Panc1 (cell line): ENCODE data around the gene KIAA1143. TPM values are rescaled to one million over a fixed set of nuclear protein-coding genes. Genes with fewer than 3 reads are reported as not detected.
A peak's percentile ranks its signal among the peaks of the same experiment; 100 is the strongest.

Experiments used
- ATAC-seq: fragments of 200-7000 bp; cut with Tn5 transposase; 2 replicates; pipeline ENCODE4 v1.9.1; 2020; ENCODE audit warnings: mild to moderate bottlenecking, moderate library complexity
- BruUV-seq: library from RNA; stranded (reverse); fragments of 400-500 nt; replicated peaks from 2 replicates; lab custom pipeline; 2021; lab: Mats Ljungman, UMichigan
- CTCF ChIA-PET: fragments of 300-600 bp; sonication (Branson Sonifier 250); formaldehyde crosslinking; loops from one replicate; lab custom pipeline; 2022; ENCODE audit warnings: antibody characterized with exemption; lab: Charles Lee
- POLR2A ChIA-PET: fragments of 300-600 bp; sonication (Branson Sonifier 250); formaldehyde crosslinking; loops from one replicate; lab custom pipeline; 2022; ENCODE audit warnings: antibody characterized with exemption; lab: Charles Lee
- DNase-seq: peaks from one replicate; pipeline ENCODE4 v3.0.0-alpha.2; 2010; ENCODE audit warnings: low read depth, low spot score
- H3K27ac ChIP-seq: 2 replicates; pipeline ENCODE4 v1.5.1; 2011; ENCODE audit warnings: mild to moderate bottlenecking, low read length, inconsistent platforms
- H3K27me3 ChIP-seq: fragments of 200-500 bp; sonication (Bioruptor generic); 2 replicates; pipeline ENCODE4 v1.6.0; 2014; ENCODE audit warnings: low read length, inconsistent platforms; ENCODE audit not compliant: control insufficient read depth, insufficient read depth
- H3K36me3 ChIP-seq: fragments of 200-500 bp; sonication (Bioruptor generic); 2 replicates; pipeline ENCODE4 v1.5.1; 2014; ENCODE audit warnings: inconsistent platforms, mild to moderate bottlenecking, low read length, moderate library complexity; ENCODE audit not compliant: control insufficient read depth, insufficient read depth
- H3K4me1 ChIP-seq: 2 replicates; pipeline ENCODE4 v1.5.1; 2011; ENCODE audit warnings: inconsistent platforms, mild to moderate bottlenecking, low read length, moderate library complexity; ENCODE audit not compliant: control insufficient read depth, insufficient read depth
- H3K4me3 ChIP-seq, 2 experiments: 2 replicates each; pipeline ENCODE4 v1.5.1; 2011 to 2012; ENCODE audit warnings: low read depth in 2 of 2, low read length in 2 of 2, mild to moderate bottlenecking in 2 of 2, inconsistent platforms in 1 of 2, moderate library complexity in 1 of 2
- H3K9me3 ChIP-seq: fragments of 200-500 bp; sonication (Bioruptor generic); 2 replicates; pipeline ENCODE4 v1.5.1; 2014; ENCODE audit warnings: low read depth, mild to moderate bottlenecking, inconsistent platforms, low read length, moderate library complexity; ENCODE audit not compliant: control insufficient read depth, insufficient read depth
- POLR2AphosphoS5 ChIP-seq: IDR thresholded peaks from 2 replicates; pipeline ENCODE4 v1.6.1; 2012; ENCODE audit warnings: mild to moderate bottlenecking, low read depth, low read length, moderate library complexity
- SIN3A ChIP-seq: IDR thresholded peaks from 2 replicates; pipeline ENCODE4 v1.6.1; 2012; ENCODE audit warnings: low read depth, mild to moderate bottlenecking, low read length, moderate library complexity, borderline replicate concordance; ENCODE audit not compliant: insufficient read depth
- TCF7L2 ChIP-seq: IDR thresholded peaks from 2 replicates; pipeline ENCODE4 v1.6.1; 2011; ENCODE audit warnings: mild to moderate bottlenecking, low read depth, low read length, inconsistent platforms
- in situ Hi-C: cut with HindIII; loops from 2 replicates; pipeline ENCODE4 v1.10.0; 2016; ENCODE audit warnings: low sequenced_read_pairs, low pct_unique_long_range_greater_than_20kb
- intact Hi-C: fragments of 100-400 bp; cut with micrococcal nuclease; formaldehyde crosslinking; loops from one replicate; pipeline ENCODE4 v1.10.0; 2022; ENCODE audit not compliant: unreplicated experiment
- total RNA-seq: library from RNA; stranded (reverse); gene quantifications from one replicate; pipeline ENCODE4 v1.2.1, GENCODE V29; 2021; ENCODE audit not compliant: unreplicated experiment
- TF ChIP-seq, protein P1 (sequence below), 2 experiments: IDR thresholded peaks; 2 replicates each; pipeline ENCODE4 v1.6.1; 2011 to 2012; ENCODE audit warnings: low read depth in 2 of 2, control low read depth in 1 of 2, low read length in 1 of 2, mild to moderate bottlenecking in 1 of 2, moderate library complexity in 1 of 2; ENCODE audit not compliant: insufficient read depth in 1 of 2
- TF ChIP-seq, protein P2 (sequence below): fragments of 450-650 bp; IDR thresholded peaks from 2 replicates; pipeline ENCODE4 v1.5.1; 2017; ENCODE audit warnings: mild to moderate bottlenecking

Gene KIAA1143
- total RNA-seq, 1 experiment from 2014 or later: 17.5 TPM

DNA sequence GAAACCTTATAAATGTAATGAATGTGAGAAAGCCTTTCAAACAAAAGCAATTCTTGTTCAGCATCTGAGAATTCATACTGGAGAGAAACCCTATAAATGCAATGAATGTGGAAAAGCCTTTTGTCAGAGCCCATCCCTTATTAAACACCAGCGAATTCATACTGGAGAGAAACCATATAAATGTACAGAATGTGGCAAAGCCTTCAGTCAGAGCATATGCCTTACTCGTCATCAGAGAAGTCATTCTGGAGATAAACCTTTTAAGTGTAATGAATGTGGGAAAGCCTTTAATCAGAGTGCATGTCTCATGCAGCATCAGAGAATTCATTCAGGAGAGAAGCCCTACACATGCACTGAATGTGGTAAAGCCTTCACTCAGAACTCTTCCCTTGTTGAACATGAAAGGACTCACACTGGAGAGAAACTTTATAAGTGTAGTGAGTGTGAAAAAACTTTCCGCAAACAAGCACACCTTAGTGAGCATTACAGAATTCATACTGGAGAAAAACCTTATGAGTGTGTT is 26.7 kb downstream of the KIAA1143 start:
- no peak for DNase-seq
- H3K4me1 ChIP-seq: no peaks in the 10 kb centered on the region
- H3K27ac ChIP-seq: no peak overlapping the region
- in situ Hi-C loops: no loop called here
- BruUV-seq: no TSS peak
- intact Hi-C loops: no loop called here
- ChIA-PET CTCF (no interaction called here), POLR2A (no interaction called here)
- TF ChIP-seq, protein P1, sequence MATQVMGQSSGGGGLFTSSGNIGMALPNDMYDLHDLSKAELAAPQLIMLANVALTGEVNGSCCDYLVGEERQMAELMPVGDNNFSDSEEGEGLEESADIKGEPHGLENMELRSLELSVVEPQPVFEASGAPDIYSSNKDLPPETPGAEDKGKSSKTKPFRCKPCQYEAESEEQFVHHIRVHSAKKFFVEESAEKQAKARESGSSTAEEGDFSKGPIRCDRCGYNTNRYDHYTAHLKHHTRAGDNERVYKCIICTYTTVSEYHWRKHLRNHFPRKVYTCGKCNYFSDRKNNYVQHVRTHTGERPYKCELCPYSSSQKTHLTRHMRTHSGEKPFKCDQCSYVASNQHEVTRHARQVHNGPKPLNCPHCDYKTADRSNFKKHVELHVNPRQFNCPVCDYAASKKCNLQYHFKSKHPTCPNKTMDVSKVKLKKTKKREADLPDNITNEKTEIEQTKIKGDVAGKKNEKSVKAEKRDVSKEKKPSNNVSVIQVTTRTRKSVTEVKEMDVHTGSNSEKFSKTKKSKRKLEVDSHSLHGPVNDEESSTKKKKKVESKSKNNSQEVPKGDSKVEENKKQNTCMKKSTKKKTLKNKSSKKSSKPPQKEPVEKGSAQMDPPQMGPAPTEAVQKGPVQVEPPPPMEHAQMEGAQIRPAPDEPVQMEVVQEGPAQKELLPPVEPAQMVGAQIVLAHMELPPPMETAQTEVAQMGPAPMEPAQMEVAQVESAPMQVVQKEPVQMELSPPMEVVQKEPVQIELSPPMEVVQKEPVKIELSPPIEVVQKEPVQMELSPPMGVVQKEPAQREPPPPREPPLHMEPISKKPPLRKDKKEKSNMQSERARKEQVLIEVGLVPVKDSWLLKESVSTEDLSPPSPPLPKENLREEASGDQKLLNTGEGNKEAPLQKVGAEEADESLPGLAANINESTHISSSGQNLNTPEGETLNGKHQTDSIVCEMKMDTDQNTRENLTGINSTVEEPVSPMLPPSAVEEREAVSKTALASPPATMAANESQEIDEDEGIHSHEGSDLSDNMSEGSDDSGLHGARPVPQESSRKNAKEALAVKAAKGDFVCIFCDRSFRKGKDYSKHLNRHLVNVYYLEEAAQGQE (IDR thresholded peaks at IDR 0.05; ENCODE audit: insufficient read depth in 1 of 2, low read depth in 2 of 2, low read length in 1 of 2): no peak
- no peak for TF ChIP-seq TCF7L2
- no peak for TF ChIP-seq POLR2AphosphoS5
- TF ChIP-seq, protein P2, sequence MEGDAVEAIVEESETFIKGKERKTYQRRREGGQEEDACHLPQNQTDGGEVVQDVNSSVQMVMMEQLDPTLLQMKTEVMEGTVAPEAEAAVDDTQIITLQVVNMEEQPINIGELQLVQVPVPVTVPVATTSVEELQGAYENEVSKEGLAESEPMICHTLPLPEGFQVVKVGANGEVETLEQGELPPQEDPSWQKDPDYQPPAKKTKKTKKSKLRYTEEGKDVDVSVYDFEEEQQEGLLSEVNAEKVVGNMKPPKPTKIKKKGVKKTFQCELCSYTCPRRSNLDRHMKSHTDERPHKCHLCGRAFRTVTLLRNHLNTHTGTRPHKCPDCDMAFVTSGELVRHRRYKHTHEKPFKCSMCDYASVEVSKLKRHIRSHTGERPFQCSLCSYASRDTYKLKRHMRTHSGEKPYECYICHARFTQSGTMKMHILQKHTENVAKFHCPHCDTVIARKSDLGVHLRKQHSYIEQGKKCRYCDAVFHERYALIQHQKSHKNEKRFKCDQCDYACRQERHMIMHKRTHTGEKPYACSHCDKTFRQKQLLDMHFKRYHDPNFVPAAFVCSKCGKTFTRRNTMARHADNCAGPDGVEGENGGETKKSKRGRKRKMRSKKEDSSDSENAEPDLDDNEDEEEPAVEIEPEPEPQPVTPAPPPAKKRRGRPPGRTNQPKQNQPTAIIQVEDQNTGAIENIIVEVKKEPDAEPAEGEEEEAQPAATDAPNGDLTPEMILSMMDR: no peak
- TF ChIP-seq SIN3A: no peak
- ATAC-seq: no peak
- H3K4me3 ChIP-seq: no peak overlapping the region
- peaks cover 22% of the 10 kb centered on the region; the same call in 1 of the 2 replicates for H3K9me3 ChIP-seq
- no peaks in the 10 kb centered on the region for H3K36me3 ChIP-seq
- H3K27me3 ChIP-seq: no peaks in the 10 kb centered on the region

DNA sequence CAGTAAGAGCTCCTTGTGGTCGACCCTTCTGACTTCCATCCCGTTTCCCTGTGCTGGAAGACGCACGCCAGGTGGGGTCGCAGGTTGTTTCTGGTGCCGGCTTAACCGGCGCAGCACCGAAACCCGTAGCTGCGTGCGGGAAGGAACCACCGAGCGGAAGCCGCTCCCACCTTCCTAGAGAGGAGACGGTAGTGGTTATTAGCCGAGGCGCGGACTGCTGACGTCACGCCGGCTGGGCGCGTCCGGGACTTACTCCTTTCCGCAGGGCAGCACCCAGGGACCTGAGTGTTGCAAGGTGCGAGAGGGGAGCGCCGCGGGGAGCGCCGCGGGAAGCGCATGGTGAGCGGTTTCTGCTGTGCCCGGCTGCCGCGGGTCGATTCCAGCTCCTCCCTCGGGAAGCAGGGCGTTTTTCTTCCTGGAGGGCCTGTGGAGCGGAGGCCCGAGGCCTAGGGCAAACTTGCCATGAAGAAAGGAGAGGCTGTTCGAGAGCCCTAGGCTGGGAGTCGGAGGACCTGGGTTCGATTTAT is 32.0 kb downstream of the KIAA1143 start, which contains the start of gene ZNF501:
Gene ZNF501, plus strand, starts transcription at position 252 of the 527 bp plus-strand sequence. CDS start 4,787 bp downstream, outside the sequence.
- CTCF ChIA-PET: no interaction called here
- TF ChIP-seq POLR2AphosphoS5 (no peak), TCF7L2 (no peak), SIN3A (no peak)
- TF ChIP-seq, protein P1 (IDR thresholded peaks at IDR 0.05; ENCODE audit: insufficient read depth in 1 of 2, low read depth in 2 of 2, low read length in 1 of 2): no peak
- TF ChIP-seq, protein P2: no peak
- no TSS peak for BruUV-seq
- no peak for ATAC-seq
- peaks cover 28% of the 10 kb centered on the region for H3K9me3 ChIP-seq
- POLR2A ChIA-PET: no interaction called here
- no peaks in the 10 kb centered on the region for H3K4me1 ChIP-seq
- H3K27ac ChIP-seq: no peak within 1 kb of the TSS
- H3K4me3 ChIP-seq: peak within 1 kb of the TSS; percentile 11 to 21; a peak in 2 of 4 replicates
- H3K27me3 ChIP-seq: no peaks in the 10 kb centered on the region
- intact Hi-C loops: no loop called here
- DNase-seq: no peak
- H3K36me3 ChIP-seq: no peaks in the 10 kb centered on the region
- in situ Hi-C loops: no loop called here
